OCI-M2 (cell line): ENCODE measurements around the gene LGALS13.
"Not testable (repeated sequence)": the region's sequence is repeated elsewhere in the genome, so short reads cannot be mapped to it uniquely, and the experiment has no call there.

Experiments
- DNase-seq: peaks from one replicate; lab custom pipeline; 2025; ENCODE audit not compliant: unreplicated experiment; lab: John Stamatoyannopoulos, UW

The LGALS13 gene

DNA sequence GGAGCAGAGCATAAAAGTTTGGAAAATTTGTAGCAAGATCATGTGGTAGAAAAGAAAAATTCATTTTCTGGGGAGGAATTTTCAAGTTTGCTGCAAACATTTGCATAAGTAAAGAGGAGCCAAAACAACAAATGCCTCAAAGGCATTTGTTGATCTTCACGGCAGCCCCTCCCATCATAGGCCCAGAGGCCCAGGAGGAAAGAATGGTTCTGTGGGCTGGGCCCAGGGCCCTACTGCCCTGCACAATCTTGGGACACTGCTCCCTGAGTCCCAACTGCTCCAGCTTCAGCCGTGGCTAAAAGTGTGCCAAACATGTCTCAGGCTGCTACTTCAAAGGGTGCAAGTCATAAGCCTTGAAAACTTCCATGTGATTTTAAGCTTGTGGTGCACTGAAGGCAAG is 11.3 kb downstream of the LGALS13 start:
- no peak for DNase-seq

DNA sequence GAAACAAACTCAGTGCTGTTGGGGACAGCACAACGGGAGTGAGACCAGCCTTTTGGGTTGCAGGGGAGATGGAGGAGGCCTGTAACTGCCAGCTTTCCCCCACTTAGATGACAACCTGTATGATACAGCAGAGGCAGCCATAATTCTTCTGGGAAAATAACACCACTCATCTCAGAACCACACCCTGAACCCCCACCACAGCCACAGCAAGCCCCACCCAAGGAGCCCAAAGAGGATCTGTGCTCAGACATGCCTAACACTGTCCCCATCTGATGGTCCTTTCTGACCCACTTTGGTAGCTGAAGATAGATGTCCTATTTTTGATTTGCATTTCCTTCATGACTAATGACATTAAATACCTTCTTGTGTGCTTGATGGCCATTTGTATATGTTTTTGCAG is 15.4 kb downstream of the LGALS13 start:
- DNase-seq, result no peak

DNA sequence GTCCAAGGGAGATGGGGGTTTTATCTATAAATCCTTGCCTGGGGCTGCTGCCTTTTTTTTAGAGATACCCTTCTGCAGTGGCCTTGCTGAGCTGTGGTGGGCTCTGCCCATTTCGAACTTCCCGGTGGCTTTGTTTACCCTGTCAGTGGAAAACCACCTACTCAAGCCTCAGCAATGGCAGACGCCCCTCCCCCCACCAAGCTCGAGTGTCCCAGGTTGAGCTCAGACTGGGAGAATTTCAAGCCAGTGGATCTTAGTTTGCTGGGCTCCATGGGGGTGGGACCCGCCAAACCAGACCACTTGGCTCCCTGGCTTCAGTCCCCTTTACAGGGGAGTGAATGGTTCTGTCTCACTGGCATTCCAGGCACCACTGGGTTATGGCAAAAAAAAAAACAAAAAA is 21.6 kb downstream of the LGALS13 start:
- no peak for DNase-seq

DNA sequence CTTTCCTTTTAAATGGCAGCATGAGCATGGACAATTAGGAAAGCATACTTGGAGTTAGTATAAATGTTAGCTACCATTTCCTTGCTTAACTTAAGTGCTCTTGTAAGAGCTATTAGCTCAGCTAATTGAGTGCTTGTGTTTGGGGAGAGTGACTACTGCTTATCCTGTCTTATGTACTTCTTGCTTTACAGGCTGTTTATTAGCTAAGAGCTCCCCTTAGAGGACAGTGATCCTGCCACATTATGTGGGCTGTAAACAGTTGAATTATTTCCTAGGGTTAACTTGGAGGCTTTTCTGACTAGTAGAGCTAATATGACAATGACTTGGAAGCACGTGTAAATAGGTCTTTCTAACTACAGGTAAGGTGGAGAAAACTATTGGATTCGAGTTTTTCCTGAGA is 25.3 kb downstream of the LGALS13 start:
- DNase-seq, result not testable (repeated sequence)

DNA sequence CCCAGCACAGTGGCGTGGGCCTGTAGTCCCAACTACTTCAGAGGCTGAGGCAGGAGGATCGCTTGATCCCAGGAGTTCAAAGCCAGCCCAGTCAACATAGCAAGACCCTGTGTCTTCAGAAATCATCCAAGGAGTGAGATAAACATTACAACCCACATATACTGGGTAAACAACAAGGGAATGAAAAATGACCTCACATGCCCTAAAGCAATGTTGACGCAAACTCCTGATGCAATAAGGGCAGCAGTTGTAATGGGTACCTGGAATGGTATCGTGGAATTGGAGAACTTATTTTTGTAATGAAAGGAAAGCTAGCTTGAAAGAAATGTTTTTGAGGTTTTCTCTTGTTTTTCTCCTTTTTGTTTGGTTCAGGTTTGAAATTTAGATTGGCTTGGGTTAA is 28.9 kb downstream of the LGALS13 start:
- DNase-seq, result no peak

DNA sequence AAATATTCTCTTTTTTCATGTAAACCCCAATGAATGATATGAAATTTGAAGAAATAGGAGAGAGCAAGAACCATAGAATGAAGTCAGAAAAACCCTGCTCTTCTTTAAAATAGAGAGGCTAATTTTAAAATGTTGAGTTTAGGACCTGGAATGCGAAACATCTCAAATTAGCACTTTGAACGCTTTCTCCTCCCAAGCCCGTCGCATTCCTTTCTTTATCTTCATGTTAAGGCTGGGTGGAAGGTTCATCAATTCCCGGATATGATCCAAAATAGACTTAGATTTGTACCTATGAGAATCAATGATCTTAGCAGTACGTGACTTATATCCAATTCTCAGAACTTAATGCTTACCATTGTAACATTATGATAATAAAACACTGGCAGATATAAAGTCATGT is 29.3 kb downstream of the LGALS13 start:
- DNase-seq, result no peak

DNA sequence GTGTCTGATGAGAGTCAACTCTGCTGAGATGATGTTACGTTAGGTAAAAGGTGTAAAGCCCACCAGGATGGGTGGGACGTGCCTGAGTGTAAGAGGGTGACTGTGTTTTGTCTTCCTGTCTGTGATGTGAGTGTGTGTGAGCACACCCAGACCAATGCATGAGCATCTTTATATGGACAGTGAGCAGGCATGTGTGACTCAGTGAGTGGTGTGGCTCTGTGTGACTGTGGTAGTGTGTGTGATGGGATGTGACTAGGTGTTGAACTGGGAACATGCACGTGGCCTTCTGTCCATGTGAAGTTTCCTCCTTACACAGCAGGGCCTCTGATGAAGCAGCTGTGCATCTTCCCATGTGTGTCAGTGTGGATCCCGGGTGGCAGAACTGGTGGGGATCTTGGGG is 35.6 kb downstream of the LGALS13 start:
- no peak for DNase-seq

DNA sequence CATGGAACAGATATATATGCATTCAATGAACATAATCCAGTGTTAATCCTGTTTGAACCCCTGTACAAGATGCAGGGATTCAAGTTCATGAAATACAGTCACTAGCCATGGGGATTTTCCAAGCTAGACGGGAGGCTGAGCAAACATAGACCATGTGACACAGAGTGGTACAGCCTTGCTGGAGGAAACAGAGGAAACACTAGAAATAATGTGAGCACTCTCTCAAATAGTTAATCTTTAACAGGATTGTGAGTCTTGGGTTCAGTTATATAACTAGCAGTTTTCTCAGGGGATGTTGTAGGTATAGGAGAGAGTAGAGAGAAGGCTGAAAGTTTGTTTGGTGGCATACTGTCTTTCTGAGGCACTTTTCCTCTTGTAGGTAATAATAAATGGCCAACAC is 39.4 kb downstream of the LGALS13 start:
- DNase-seq, result no peak

DNA sequence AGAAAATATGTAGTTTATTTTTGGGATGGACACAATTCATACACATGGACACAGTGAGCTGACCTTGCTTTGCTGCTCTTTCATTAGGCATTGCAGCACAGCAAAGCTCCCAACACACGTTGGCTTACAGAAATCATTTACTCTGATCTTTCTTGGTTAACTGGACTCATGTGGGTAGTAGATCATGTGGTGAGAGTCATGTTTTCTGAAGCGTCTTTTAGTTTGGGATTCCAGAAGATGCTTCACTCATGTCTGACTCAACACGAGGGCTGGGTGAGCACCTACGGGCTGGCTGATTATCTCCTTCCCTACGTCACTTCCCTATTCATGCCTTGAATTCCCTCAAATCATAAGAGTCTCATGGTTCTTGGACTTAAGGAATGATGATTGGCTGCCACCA is 41.3 kb downstream of the LGALS13 start:
- DNase-seq, result no peak

DNA sequence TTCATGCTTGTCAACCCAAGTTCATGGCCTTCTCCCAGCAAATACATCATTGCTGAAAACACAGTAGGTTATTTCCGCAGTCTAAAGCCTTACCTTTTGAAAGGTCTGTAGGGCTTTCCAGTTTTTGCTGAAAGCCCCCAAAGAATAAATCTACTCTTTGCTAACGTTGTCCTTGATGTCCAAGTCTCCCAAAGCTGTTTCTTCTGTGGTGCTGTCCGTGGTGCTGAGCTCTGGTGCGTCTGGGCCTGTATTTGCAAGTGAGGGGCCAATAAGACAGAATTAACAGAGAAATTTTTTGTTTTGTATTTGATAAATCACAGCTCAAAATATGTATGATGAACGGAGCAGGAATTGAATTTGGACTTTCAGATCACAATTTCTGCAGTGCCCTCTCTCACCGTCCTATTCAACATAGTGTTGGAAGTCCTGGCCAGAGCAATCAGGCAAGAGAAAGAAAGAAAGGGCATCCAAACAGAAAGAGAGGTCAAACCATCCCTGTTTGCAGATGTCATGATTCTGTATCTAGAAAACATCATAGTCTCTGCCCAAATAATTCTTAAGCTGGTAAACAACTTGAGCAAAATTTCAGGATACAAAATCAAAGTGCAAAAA is 43.6 kb downstream of the LGALS13 start:
- DNase-seq, result no peak

DNA sequence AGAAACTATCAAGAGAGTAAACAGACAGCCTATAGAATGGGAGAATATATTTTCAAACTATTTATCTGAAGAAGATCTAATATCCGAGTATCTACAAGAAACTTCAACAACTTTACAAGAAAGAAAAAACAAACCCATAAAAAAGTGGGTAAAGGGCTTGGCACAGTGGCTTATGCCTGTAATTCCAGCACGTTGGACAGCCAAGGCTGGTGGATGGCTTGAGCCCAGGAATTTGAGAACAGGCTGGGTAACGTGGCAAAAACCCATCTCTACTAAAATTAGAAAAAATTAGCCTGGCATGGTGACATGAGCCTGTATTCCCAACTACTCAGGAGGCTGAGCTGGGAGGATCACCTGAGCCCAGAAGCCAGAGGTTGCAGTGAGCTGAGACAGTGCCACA is 45.6 kb downstream of the LGALS13 start:
- DNase-seq, result no peak

DNA sequence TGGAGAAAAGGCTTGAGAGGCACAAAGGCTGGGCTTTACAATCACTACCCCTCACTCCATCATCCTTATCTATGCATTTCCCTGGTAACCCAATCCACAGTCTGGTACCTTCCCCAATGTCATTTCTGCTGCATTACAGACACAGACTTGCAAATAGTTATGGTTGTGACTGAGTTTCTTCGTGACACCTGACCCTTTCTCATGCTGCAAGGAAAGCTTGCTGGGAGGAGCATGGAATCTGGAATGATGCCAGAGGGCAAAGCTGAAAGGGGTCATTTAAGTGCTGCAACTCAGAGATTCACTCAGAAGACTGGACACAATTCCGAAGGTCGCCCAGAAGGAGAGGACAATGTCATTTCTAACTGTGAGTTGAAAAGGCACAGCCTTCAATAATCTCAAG is 53.3 kb downstream of the LGALS13 start, which contains the start of gene LGALS16:
Gene LGALS16 (plus strand): TSS at position 301 of the 400 bp plus-strand sequence. CDS start 49 bp downstream, at position 350.
- DNase-seq, result no peak
